ENCODE measurements around the gene ARPC5L. TPM values are rescaled to one million over a fixed set of nuclear protein-coding genes. Genes with fewer than 3 reads are reported as not detected.
"Not testable (repeated sequence)": the region's sequence is repeated elsewhere in the genome, so short reads cannot be mapped to it uniquely, and the experiment has no call there.

The ARPC5L gene
- total and polyA plus RNA-seq, 2 donors from 2014 or later, result 31.7 to 52.7 TPM

GRCh38 chr9:124843456-124844034 lies 18.4 kb upstream of the ARPC5L start:
- DNase-seq (peak; percentile 40 to 60 (median 52)), FAIRE-seq (no peak)
- no peak overlapping the region for H3K27ac ChIP-seq (ENCODE audit: low read depth in 2 of 2, low read length in 2 of 2)
- TF ChIP-seq CTCF (IDR thresholded peaks at IDR 0.05; ENCODE audit: borderline replicate concordance, extremely low read depth, insufficient read depth), result no peak
- no peak overlapping the region for H3K4me3 ChIP-seq (ENCODE audit: low read length in 3 of 3)
- H3K9ac ChIP-seq (ENCODE audit: low read length in 3 of 3), result no peak overlapping the region
- H3K4me1 ChIP-seq (ENCODE audit: control insufficient read depth in 2 of 3, insufficient read depth in 2 of 3, low read depth in 1 of 3, low read length in 3 of 3), result no peaks in the 10 kb centered on the region
- intact Hi-C loops (cut with DNase I), result no loop called here
- H3K9me3 ChIP-seq (ENCODE audit: control insufficient read depth in 2 of 3, insufficient read depth in 1 of 3, low read length in 3 of 3), result no peaks in the 10 kb centered on the region
- H3K27me3 ChIP-seq (ENCODE audit: control insufficient read depth, insufficient read depth, low read length), result no peaks in the 10 kb centered on the region
- no peaks in the 10 kb centered on the region for H3K36me3 ChIP-seq (ENCODE audit: control insufficient read depth in 2 of 3, insufficient read depth in 3 of 3, low read length in 3 of 3)

- Histone ChIP-seq H3K27ac (ENCODE audit: low read depth in 2 of 2, low read length in 2 of 2) (no peak overlapping the region), H3K4me3 (ENCODE audit: low read length in 3 of 3) (no peak overlapping the region), H3K9ac (ENCODE audit: low read length in 3 of 3) (no peak overlapping the region), H3K36me3 (ENCODE audit: control insufficient read depth in 2 of 3, insufficient read depth in 3 of 3, low read length in 3 of 3) (no peaks in the 10 kb centered on the region), H3K9me3 (ENCODE audit: control insufficient read depth in 2 of 3, insufficient read depth in 1 of 3, low read length in 3 of 3) (no peaks in the 10 kb centered on the region), H3K27me3 (ENCODE audit: control insufficient read depth, insufficient read depth, low read length) (no peaks in the 10 kb centered on the region), H3K4me1 (ENCODE audit: control insufficient read depth in 2 of 3, insufficient read depth in 2 of 3, low read depth in 1 of 3, low read length in 3 of 3) (no peaks in the 10 kb centered on the region)
- FAIRE-seq (no peak), DNase-seq (peak in 4 of 5 donors; percentile 8 to 38 (median 28))
- intact Hi-C loops (cut with DNase I), result no loop called here
- TF ChIP-seq CTCF (IDR thresholded peaks at IDR 0.05; ENCODE audit: borderline replicate concordance, extremely low read depth, insufficient read depth), result no peak
These were observed 17.6 kb upstream of the ARPC5L start for GRCh38 chr9:124844291-124844690.

- H3K4me3 ChIP-seq (ENCODE audit: low read length in 3 of 3); intact Hi-C loops (cut with DNase I); H3K27me3 ChIP-seq (ENCODE audit: control insufficient read depth, insufficient read depth, low read length); H3K27ac ChIP-seq (ENCODE audit: low read depth in 2 of 2, low read length in 2 of 2); H3K36me3 ChIP-seq (ENCODE audit: control insufficient read depth in 2 of 3, insufficient read depth in 3 of 3, low read length in 3 of 3); H3K4me1 ChIP-seq (ENCODE audit: control insufficient read depth in 2 of 3, insufficient read depth in 2 of 3, low read depth in 1 of 3, low read length in 3 of 3); H3K9me3 ChIP-seq (ENCODE audit: control insufficient read depth in 2 of 3, insufficient read depth in 1 of 3, low read length in 3 of 3); FAIRE-seq; H3K9ac ChIP-seq (ENCODE audit: low read length in 3 of 3): not testable (repeated sequence)
- peak in 1 of 5 donors; percentile 10 for DNase-seq
These were observed 15.5 kb upstream of the ARPC5L start for GRCh38 chr9:124846467-124846866.

GRCh38 chr9:124846969-124847368 lies 15.0 kb upstream of the ARPC5L start:
- FAIRE-seq, result no peak

More at GRCh38 chr9:124846969-124847368, 15.0 kb upstream of the ARPC5L start:
- Histone ChIP-seq H3K9ac (ENCODE audit: low read length in 3 of 3) (no peak overlapping the region), H3K4me3 (ENCODE audit: low read length in 3 of 3) (no peak overlapping the region), H3K27ac (ENCODE audit: low read depth in 2 of 2, low read length in 2 of 2) (no peak overlapping the region), H3K9me3 (ENCODE audit: control insufficient read depth in 2 of 3, insufficient read depth in 1 of 3, low read length in 3 of 3) (no peaks in the 10 kb centered on the region), H3K27me3 (ENCODE audit: control insufficient read depth, insufficient read depth, low read length) (no peaks in the 10 kb centered on the region), H3K36me3 (ENCODE audit: control insufficient read depth in 2 of 3, insufficient read depth in 3 of 3, low read length in 3 of 3) (no peaks in the 10 kb centered on the region), H3K4me1 (ENCODE audit: control insufficient read depth in 2 of 3, insufficient read depth in 2 of 3, low read depth in 1 of 3, low read length in 3 of 3) (no peaks in the 10 kb centered on the region)
- DNase-seq, result peak in 1 of 5 donors; percentile 1
- intact Hi-C loops (cut with DNase I), result no loop called here
- TF ChIP-seq CTCF (IDR thresholded peaks at IDR 0.05; ENCODE audit: borderline replicate concordance, extremely low read depth, insufficient read depth), result no peak
